ENCODE measurements around the gene PIAS4.

PIAS4 gene

GRCh38 chr19:4023600-4024398 lies 16.3 kb downstream of the PIAS4 start:
- no peak for DNase-seq

- DNase-seq = no peak
Measured at GRCh38 chr19:4025317-4025716, 17.8 kb downstream of the PIAS4 start.

DNA sequence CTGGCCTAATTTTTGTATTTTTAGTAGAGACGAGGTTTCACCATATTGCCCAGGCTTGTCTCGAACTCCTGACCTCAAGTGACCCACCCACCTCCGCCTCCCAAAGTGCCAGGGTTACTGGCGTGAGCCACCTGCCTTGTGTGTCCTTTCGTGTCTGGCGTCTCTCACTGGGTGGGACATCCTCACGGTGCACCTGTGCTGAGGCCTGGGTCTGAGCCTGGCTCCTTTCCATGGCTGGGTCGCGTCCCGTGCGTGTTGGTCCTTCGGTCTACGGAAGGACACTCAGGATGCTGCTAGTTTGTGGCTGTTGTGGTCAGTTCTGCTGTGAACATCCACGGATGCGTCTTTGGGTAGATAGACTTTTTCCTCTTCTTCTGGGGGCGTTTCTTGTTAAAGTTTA lies 19.6 kb downstream of the PIAS4 start:
- DNase-seq = no peak

- no peak for DNase-seq
Measured at GRCh38 chr19:4028334-4029246, 21.1 kb downstream of the PIAS4 start.

DNA sequence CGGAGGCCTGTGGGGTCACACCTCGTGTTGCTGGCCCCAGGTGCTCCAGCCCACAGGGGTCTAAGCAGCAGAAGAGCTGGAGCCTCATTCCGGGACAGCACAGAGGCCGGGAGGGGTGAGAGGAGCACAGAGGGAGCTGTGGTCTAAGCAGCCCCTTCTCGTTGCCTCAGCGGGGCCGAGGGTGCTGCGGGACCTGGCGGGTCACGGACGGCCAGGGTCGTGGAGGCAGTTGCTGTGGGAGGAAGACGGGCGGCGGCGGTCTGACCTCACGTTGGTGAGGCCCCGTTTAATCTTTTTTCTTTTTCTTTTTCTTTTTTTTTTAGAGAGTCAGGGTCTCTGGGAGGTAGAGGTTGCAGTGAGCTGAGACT lies 21.7 kb downstream of the PIAS4 start:
- DNase-seq = no peak

GRCh38 chr19:4030552-4030951 lies 23.0 kb downstream of the PIAS4 start:
- DNase-seq = no peak

- no peak for DNase-seq
Measured at GRCh38 chr19:4030981-4031380, 23.4 kb downstream of the PIAS4 start.

- no peak for DNase-seq
Measured at GRCh38 chr19:4031420-4031819, 23.9 kb downstream of the PIAS4 start.

DNA sequence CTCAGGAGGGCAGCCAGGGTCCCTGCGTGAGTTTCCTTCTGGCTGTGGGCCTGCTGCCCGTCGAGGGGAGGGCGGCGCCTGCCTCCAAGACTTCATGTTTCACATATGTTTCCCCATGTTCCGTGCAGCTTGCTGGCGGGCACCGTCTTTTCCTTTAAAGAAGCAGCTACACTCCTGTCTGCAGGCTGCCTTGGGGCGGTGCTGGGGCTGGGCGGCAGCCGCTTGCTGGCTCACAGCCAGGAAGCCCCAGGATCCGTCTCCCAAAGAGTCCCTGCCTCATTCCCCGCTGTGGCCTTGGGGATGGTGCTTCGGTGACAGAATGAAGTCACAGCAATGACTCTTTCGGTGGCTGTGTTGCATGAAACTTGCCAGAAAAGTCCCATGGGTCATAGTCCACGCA lies 24.9 kb downstream of the PIAS4 start:
- DNase-seq = no peak

- no peak for DNase-seq
Measured at GRCh38 chr19:4033028-4033956, 25.8 kb downstream of the PIAS4 start.

DNA sequence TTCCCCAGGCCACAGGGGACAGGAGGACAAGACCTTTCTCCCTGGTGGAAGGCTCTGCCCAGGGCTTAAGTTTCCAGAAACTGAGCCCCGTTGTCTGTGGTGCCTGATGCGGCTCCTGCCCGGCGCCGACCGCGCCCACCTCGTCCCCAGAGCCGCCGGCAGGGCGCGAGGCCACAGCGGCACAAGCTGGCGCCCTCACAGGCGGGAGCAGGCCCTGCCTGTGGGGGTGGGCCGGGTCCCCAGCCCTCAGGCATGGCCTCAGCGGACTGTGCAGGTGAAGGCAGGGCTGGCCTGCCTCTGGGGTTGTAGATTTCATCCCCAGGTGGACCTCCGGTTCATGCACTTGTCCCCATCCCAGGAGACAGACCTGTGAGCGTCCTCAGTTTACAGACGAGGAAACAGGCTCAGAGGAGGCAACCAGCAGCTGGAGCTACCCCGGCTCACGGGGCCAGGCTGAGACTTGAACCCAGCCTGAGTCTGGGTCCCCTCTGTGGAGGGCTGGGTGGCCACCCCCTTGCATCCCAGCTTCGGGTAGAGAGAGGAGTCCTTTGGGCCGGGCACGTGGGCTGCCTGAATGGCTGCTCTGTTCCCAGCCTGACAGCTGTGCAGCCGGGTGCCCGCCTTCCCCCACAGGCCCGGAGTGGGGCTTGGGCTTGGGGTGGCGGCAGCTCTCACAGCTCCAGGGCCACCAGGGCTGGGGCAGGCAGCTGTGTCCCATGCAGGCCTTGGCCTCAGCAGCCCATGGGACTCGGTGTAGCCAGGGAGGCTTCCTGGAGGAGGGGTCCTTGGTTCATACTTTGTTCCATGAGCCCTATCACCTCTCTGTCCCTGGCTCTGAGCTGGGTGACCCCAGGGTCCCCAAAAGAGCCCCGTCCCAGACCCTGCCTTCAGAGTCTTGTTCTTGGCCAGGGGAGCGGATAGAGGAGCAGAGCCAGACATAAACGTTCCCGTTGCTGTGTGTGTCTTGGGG lies 26.8 kb downstream of the PIAS4 start:
- DNase-seq = no peak

GRCh38 chr19:4035018-4035566 lies 27.6 kb downstream of the PIAS4 start:
- DNase-seq = no peak

DNA sequence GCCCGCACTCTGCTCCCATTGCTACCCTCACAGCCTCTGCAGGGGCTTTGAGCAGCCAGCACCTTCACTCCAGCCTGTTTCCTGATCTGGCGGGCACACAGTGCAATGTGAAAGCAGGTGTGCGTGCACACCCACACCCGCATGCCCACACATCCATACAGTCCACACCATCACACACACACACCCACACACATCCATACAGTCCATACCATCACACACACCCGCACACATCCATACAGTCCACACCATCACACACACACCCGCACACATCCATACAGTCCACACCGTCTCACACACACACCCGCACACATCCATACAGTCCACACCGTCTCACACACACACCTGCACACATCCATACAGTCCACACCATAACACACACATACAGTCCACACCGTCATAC lies 28.0 kb downstream of the PIAS4 start:
- DNase-seq = no peak

GRCh38 chr19:4036576-4037300 lies 29.2 kb downstream of the PIAS4 start:
- DNase-seq = no peak

DNA sequence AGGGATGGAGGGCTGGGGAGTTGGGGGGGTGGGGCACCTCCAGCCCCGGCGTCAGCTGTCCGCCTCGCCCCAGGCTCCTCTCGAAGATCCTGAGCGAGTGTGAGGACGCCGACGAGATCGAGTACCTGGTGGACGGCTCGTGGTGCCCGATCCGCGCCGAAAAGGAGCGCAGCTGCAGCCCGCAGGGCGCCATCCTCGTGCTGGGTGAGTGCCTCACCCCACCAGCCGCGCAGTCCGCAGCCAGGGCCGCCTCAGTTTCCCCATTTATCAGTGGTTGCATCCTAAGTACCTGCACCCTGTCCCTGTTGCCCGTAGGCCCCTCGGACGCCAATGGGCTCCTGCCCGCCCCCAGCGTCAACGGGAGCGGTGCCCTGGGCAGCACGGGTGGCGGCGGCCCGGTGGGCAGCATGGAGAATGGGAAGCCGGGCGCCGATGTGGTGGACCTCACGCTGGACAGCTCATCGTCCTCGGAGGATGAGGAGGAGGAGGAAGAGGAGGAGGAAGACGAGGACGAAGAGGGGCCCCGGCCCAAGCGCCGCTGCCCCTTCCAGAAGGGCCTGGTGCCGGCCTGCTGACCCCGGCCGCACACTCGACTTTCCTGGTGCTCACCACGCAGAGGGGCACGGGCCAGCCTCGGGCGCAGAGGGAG lies 29.9 kb downstream of the PIAS4 start:
- no peak for DNase-seq

DNA sequence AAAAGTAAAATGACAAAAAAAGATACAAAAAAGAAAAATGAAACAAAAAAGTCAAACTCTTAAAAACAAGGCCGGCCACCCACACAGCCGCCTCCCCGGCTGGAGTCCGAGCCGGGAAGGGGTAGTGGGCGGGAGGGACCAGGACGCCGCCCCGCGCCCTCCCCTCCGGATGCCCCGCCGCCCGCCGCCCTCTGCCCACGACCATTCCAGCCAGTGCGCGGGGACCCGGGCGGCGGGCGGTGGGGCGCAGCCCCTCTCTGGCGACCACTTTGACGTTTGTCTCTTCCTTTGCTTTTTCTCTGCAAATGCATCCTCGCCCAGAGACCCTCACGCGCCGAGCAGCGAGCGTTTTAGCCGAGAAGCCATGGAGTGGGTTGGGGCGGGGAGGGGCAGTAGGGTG lies 30.5 kb downstream of the PIAS4 start:
- no peak for DNase-seq

DNA sequence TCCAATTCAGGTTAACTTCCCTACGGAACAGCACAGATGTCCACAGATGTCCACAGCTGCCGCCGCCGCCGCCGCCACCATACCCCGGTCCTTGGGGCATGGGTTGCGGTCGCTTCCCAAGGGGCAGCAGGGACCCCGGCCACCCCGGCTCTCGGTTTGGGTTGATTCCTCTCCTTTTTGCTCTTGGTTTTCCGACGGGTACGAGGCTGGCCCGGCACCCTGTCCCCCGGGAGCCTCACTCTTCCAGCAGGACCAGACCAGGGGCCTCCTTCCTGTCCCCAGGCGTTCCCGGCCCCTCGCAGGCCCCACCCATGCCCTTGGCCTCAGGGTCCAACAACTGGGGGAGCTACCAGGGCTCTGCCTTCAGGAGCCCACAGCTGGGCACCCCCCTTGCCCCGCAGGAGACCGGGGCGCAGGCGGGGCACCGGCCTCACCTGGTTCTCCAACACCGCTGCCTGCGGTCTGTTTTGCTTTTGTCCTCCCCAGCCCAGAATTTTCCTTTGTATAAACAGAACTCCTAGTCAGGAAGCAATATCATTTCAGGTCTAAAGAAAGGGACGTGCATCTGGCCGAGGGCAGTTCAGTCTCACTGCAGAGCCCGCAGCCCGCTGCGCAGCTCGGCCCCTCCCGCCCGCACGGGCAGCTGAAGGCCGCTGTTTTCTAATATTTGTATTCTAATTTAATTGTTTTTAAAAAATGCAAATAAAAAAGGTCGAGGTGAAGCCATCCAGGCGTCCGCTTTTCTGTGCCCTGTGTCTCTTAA lies 31.3 kb downstream of the PIAS4 start:
- DNase-seq = no peak

DNA sequence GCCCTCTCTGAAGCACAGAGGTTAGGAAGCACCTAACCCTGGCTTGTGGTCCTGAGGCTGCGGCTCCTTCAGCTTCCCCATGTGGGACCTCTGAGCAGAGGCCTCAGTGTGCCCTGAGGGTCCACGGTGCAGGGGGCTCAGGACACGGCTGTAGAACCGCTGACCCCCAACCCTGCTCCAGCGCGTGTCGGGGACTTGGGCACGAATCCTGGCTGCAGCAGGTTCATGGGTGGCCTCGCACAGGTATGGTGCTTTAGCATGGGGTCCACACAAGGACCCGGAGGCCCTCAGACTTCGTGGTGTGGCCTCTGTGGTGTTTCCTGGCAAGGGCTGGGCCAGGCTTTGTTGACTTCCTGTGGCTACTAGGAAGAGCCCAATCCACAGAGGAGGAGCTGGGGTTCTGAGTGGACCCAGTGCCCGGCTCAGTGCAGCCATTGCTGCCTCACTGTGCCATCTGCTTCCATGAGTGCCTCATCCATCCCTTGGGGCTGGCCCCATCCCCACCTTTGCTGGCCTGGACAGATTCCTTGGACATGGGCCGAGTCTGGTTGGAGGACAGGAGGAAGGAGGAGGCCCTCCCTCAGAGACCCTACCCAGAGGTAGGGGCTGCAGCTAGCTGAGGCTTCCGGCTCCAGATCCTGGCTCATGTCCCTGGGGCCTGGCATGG lies 34.7 kb downstream of the PIAS4 start:
- no peak for DNase-seq

DNA sequence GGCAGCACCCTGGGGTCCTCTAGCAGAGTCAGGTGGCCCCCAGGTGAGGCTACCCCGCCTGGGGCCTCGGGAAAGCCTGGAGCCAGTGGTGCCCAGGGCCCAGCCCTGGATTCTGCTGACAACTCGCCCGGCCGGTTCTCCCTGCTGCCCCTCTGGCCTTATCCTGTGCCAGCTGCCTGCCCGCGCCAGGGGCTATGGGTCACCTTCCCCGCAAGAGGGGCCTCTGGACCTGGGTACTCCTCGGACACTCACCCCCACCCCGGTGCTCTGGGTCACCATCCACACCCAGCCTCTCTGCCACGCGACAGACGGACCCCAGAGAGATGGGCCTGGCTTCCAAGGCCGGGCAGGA lies 35.2 kb downstream of the PIAS4 start:
- no peak for DNase-seq
